C1 segment of cervical spinal cord (tissue), 14 donors: ENCODE measurements around the gene B4GALT3.

Experiments
- DNase-seq, 14 donors: peaks; one replicate each; lab custom pipeline; 2025; lab: John Stamatoyannopoulos, UW

B4GALT3 gene

DNA sequence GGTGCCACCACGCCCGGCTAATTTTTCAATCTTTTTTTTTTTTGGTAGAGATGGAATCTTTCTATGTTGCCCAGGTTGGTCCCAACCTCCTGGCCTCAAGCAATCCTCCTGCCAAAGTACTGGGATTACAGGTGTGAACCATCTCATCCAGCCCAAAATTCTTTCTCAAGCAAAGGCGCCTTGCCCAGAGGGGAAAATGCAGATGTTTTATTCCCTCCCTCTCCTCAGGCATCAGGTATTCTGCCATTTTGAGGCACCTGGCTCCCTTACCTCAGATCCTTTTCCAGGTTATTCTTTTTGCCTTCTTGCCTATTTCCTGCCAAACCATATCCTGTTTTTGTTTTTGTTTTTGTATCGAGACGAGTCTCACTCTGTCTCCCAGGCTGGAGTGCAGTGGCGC lies 11.1 kb upstream of the B4GALT3 start:
- DNase-seq, result no peak

DNA sequence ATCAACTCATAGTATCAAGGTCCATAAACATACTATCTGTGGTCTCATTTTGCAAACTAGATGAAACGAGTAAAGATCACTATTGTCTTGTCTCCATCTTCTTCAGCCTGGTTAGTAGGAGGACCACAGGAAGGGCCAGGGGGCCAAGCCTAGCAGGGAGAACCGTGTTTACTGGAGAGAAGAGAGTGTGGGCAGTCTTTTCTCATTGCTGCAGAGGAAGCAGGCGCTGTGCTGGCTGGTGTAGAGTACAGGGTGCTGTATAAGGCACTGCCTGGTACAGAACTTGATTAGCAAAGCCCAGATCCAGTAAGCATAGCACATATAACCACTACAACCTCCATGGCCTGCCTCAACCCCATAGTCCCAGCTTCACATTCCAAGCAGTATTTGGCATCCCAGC lies 10.0 kb upstream of the B4GALT3 start:
- peak in 3 of 14 donors; percentile 12 to 48 (median 17) for DNase-seq

DNA sequence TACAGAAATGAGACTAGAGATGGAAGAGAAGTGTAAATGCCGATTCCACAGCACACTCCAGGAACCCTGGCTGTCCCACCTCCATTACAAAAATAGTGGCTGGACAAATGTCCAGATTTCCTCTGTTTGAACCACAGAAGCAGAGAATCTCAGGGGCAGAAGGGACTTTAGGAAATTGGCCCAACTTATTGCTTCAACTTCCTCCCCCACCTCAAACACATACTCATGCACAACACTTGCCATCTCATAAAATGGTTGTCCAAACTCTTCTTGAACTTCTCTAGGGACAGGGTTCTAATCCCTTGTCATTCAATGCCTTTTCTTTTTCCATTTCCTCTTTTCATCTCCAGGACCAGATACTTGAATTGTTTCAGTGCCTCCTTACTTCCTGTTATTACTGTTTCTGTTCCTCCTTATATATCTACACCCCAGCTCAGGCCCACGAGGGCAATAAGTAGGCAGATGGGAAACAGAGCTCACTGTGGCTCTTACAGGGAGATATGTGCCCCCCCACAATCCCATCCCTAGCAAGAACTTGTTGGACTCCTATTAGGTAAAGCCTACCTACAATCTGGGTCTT lies 8.5 kb upstream of the B4GALT3 start:
- peak in 3 of 14 donors; percentile 9 to 26 (median 18) for DNase-seq

DNA sequence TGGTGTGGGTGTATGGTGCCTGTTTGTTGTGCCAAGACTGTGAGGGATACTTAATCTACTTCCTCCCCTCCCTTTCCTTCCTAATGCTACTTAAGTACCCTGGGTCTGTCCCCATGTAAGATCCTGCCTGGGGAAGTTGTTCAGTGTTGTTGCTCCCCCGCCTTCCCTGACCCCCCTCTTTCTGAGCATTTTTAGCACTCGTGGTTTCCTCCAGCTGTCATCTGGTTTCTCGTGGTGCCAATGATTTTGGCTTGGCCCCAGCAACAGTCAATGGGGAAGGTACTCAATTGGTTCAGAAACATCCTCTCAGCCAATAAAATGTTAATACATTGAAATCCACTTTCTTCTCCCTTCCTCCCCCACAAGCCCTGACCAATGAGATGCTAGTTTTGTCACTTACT lies 8.0 kb upstream of the B4GALT3 start:
- peak in 11 of 14 donors; percentile 18 to 64 (median 47) for DNase-seq

DNA sequence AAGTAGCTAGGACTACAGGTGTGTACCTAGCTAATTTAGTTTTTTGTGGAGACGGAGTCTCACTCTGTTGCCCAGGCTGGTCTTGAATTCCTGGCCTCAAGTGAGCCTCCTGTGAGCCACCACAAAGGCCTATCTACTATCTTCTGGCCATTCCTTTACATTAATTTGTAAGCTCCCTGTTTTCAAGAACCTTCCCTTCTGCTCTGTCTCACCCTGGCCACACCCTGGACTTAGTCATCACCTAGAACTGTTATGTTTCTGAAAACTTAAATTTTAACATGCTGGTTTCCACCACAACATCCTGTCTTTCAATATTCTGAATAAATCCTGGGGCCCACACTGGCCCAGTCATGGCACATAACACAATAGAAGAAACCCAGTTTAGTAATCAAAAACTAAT lies 4.9 kb upstream of the B4GALT3 start:
- DNase-seq, result no peak

DNA sequence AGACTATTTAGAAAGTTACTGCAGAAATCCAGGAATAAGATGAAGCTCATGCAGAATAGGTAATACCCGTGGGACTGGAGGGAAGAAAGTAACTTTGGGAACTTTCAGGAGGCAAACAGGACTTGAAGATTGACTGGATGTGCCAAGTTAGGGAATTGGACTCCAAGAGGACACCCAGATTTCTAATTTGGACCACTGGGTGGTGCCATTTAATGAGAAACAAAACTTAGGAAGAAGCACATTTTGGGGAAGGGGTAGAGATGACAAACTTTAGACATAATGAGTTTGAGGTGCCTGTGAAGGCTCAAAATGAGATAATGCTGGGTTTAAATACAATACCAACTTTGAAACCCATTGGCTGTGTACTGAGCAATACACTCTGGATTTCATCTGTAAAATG lies 3.3 kb upstream of the B4GALT3 start:
- DNase-seq, result no peak

DNA sequence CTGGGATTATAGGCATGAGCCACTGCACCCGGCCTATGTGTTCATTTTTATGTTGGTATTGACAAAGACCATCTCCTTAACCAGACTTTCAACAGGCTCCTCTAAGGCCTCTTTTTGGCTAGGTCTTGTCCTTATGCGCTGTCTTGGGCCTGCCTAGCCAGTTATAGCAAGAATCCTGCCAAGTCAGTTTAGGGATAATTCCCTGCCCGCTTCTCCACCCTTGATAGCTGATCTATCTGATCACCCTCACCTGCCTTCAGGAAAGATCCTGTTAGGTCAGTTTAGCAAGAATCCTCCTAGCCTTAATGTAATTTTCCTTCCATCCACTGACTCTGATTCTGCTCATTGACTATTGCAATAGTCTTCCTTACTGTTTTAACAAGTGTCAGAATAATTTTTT lies 2.4 kb upstream of the B4GALT3 start:
- DNase-seq, result no peak

DNA sequence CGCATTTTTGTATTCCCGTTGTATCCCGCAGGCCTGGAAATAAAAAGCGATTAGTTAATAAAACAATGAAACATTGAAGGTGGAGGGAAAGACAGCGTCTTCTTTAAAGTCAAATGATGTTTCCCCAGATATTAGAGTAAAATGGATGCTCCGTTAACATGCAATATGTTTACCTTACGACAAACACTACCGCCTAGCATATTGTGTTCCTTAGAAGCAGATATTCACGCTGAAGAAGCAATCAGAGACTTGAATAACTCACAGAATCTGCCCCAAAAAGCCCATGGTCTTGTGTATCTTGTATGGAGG lies 583 bp upstream of the B4GALT3 start:
- DNase-seq, result no peak

DNA sequence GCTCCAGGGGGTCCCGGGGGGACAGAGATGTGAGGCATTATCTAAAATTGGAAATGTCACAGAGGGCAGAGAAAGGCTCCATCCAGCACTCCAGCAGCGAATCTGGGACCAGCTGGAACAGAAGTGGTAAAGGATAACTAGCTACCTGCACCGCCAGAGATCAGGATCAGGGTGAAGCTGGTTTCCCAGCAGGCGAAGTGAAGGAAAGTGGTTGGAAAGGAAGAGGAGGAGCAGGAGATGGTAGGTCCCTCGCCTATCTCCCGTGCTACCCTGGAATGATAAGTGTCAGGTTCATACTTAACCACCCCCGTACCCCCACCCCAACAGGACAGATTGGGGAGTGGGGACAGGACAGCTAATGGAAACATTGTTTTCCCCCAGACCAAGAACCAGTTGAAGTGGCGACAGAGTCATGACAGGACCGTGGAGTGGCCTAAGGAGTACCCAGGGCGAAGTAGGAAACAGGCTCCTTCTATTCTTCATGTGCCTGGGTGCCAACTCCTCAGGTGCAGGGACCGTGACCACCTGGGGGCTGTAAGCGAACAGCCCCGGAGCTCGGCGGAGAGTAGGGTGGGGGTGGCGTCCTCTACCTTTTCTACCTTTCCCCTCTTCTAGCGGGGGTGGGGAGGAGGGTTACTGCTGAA lies 717 bp downstream of the B4GALT3 start:
- DNase-seq, result no peak

DNA sequence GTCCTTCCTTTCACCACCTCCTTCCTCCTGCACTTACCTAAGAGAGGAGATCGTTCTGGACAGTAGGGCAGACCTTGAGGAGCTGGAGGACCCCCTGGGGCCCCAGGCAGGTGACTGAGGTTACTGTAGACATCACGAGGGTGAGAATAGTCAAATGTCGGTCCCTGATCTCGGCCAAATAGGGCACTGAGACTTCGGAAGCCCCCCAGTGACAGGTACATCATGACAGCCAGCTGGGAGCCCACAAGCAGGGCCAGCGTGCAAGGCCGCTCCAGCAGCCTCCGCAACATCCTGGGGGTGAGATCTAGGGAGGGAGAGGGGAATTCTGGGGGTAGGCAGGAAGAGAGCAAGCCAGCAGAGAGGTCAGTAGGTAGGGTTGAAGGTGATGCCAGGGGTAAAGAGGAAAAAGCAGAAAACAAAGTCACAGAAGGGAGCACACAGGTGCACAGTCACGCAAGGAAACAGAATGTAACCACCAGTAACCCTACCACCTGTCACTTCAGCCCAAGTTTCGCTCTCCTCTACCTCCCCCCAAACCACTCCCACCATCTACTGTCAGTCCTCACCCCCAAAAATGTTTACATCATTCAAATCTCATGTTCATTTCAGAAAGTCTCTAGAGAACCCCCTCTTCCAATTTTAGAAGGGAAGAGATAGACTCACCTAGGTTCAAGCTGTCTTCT lies 1.4 kb downstream of the B4GALT3 start:
- no peak for DNase-seq

DNA sequence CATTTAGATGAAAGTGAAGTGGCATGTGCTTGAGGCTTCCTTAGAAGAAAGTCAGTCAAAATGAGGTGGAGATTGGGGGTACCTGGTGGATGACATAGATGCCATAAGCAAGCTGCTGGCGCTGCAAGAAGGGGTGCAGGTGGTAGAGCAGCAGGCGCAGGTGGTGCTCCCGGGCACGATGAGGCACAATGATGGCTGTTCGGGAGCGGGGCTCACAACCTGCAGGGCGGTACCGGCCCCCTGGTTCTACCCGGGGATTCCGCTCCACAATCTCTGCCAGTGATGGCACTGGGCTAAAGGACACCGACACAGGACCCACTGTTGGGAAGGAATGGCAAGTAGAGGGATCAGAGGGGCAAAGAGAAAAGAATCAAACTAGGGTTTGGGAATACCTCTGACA lies 2.4 kb downstream of the B4GALT3 start:
- DNase-seq, result no peak

DNA sequence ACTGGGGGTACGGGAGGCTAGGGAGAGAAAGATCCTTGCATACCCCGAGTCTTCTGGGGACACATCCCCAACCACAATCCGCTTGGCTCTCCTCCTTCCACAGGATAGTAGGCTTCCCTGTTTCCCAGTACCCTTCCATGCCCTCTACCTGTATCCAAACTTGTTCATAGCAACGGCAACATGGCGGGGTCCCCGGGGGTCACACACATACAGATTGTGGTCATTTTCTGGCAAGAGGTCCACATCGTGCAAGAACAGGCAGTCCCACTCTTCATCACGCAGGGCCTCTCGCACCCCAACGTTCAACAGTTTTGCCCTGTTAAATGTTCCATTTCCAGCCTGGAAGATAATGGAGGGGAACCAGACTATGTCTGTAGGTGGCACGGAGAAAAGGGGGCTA lies 3.6 kb downstream of the B4GALT3 start:
- DNase-seq, result no peak

DNA sequence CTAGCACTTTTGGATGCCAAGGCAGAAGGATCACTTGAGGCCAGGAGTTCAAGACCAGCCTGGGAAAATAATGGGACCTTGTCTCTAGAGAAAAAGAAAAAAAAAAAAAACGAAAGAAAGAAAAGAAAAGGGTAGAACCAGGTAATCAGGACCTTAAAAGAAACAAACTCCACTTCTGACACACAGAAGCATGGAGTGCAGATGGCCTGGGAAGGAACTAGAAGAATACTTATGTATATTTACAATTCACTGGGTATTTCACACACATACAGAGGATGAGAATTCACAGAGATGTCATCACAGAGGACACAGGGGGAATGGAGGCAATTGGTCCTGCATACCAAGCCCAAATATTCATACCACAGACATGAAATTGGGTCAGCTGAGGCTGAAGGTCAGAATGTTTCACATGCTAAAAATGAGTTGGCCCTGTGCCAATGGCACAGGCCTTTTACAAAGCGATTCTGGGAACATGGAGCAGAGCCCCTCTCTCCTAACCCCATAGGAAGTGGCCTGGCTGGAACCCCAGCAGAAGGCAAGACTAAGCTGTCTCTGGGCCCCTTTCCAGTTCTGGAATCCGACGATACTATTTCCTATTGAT lies 4.4 kb downstream of the B4GALT3 start:
- DNase-seq, result no peak

DNA sequence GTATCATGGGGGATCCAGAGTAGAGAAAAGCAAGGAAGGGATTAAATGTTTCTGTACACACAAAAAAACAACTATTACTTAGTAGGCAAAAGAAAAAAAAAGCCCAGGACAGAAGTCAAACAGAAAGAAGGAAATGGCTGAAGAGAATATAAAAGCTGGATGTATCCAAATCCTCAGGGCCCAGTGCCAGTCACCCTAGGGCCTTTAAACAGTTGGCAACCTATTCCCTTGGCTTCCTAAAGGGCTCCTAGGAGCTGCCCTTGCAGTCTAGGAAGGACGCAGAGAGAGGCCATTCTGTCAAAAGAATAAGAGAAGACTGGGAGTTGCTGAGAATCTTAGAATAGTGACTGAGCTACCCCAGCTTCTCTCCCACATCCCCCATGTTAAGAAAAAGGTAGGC lies 5.0 kb downstream of the B4GALT3 start:
- no peak for DNase-seq

DNA sequence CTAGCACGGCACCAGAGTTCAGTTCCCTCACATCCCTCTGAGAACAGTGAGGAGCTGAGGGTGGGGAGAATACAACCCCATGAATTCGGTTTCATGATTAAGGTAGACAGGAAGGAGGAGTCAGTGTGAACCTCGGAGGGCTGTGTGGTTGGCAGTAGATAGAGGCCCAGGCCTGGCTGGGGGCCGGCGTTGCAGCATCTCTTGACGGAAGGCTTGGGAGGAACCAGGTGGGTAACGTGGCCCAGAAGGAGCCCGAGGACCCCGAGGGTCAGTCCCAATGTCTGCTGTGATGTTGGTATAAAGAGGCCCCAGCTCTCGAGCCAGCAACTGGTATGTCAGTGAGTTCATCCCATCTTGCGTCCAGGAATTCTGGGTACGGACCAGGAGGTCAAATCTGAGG lies 5.6 kb downstream of the B4GALT3 start:
- no peak for DNase-seq

DNA sequence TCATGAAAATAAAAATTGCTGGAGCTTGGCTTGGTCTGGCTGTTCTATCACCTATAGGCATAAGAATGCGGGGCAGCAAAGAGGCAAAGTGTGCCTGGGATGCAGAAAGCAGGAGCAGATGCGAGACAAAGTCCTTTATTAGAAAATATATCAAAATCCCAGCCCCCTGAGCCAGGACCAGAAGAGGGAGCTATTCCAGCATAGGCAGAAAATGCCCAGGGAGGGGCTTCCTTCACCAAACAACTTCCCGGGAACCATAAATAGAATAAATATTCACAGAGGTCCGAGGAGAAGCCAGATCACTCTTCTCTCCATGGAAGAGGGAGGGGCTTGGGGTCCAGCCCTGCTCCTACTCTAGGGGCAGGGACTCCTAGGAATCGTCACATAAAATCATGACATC lies 6.1 kb downstream of the B4GALT3 start:
- no peak for DNase-seq

DNA sequence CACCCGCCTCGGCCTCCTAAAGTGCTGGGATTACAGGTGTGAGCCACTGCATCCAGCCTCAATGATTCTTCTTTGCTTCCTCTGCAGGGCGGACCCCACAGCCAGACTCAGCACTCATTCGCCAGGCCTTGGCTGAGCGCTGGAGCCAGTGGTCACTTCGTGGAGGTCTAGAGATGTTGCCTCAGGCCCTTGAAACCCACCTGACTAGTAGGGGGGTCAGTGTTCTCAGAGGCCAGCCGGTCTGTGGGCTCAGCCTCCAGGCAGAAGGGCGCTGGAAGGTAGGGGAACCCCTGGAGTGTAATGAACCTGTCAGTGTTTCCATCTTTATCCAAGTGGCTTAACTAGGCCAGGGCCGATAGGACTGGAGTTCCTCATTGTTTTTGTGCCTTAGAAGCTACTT lies 8.4 kb downstream of the B4GALT3 start:
- DNase-seq, result no peak

DNA sequence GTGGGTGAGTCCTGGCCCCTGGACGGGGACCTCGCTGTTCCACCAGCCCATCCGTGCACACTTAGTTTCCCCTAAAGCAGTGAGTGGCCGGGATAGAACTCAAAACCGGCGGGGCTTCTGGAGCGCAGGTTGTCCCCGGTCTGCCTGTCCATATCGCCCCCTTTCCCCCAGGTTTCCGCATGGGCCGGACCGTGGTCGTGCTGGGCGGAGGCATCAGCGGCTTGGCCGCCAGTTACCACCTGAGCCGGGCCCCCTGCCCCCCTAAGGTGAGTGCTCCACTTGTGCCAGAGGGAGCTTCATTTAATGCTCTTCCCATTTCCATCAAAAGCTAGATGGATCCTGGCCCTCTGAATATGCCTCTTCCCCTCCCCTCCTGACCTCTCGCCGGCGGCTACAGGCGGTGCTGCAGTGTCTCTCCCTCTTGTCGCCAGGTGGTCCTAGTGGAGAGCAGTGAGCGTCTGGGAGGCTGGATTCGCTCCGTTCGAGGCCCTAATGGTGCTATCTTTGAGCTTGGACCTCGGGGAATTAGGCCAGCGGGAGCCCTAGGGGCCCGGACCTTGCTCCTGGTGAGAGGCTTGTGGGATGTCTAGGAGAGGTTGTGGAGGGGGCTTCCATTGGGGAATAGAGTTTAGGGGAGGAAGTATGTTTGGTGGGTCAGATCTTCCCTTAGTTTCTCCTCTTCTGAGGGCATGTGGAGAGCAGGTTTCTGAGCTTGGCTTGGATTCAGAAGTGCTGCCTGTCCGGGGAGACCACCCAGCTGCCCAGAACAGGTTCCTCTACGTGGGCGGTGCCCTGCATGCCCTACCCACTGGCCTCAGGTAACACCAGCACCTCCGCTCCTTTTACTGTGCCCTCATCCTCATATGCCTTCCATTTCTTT lies 10.4 kb downstream of the B4GALT3 start:
- peak in 2 of 14 donors; percentile 23 to 44 for DNase-seq

DNA sequence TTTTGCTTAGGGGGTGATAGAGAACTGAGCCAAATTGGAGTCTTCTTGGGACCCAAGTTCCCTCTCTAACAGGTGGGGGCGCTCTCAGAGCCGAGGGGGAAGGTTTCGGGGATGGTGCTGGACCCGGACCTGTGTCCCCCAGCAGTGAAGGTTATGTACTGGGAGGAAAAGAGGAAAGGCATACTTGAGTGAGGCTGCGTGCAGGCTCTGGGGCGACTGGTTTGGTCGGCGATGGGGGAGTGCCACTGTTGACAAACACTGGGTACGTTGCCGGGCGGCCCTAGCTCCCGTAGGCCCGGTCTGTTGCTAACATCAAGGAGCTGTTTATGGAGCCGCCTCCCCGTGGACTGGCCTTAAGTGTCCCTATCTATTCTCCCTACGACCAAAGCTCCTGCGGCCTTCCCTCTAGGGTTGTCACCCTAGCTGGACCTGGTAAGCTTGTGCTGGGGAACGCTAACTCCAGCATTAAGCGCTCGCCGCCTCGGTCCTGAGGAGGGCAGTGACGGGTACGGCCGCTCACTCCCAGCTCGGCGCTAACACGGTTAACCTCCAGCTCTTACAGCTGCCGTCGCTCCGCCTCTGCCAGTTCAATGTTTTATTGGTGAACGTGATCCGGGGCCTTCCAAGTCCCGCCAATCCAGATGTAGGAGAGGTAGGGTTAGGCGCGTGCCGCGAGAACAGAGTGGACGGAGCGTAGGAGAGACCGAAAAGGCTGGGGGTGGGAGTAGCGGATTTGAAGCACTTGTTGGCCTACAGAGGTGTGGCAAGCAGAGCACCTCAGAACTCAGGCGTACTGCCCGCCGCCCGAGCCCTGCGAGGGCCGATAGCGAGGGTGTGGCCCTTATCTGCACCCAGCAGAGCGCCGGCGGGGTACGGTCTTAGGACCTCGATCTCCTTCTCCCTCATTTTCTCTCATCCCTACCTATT lies 11.3 kb downstream of the B4GALT3 start, which contains the start of gene PPOX:
Gene PPOX (plus strand): TSS at position 685 of the 927 bp plus-strand sequence. CDS start 422 bp downstream, outside the sequence.
- peak; percentile 85 to 98 (median 96) for DNase-seq

DNA sequence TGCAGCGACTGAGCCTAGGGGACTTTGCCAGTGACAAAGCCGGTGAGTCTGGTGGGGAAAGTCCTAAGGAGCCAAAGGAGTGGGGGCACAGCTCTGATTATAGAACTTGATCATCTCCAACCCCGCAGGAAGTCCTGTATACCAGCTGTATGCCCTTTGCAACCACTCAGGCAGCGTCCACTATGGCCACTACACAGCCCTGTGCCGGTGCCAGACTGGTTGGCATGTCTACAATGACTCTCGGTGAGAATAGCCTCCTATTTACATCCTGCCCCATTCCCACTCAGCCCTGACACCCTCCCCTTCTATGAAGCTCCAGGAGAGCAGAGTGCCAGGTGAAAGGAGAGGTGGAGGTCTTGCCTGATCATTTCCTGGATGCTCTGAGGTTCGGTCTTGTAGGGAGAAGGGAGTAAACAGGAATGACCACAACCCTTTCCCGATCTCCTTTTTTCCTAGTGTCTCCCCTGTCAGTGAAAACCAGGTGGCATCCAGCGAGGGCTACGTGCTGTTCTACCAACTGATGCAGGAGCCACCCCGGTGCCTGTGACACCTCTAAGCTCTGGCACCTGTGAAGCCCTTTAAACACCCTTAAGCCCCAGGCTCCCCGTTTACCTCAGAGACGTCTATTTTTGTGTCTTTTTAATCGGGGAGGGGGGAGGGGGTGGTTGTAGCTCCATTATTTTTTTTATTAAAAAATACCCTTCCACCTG lies 12.3 kb downstream of the B4GALT3 start:
- DNase-seq, result peak in 1 of 14 donors; percentile 18
